Gastrocnemius medialis (tissue), 4 donors: ENCODE measurements around the gene LGALS7. TPM values are rescaled to one million over a fixed set of nuclear protein-coding genes. Genes with fewer than 3 reads are reported as not detected.
"Not testable (repeated sequence)": the region's sequence is repeated elsewhere in the genome, so short reads cannot be mapped to it uniquely, and the experiment has no call there.

Experiments used
- ATAC-seq, 2 donors: fragments of 150-250 bp; one replicate each; pipeline ENCODE4 v1.9.1; 2016
- DNase-seq, 2 donors: peaks; one replicate each; pipeline ENCODE4 v3.0.0-alpha.2; 2019
- H3K27ac ChIP-seq, 4 donors: fragments of 200-600 bp; sonication (generic); 1 replicate in 1 of 4; 2 replicates in 3 of 4; pipeline ENCODE4 v1.5.1; 2016 to 2018; ENCODE audit warnings: mild to moderate bottlenecking in 2 of 4, moderate library complexity in 1 of 4
- H3K27me3 ChIP-seq, 3 donors: fragments of 200-600 bp; sonication (generic) in 2 of 3; 1 replicate in 1 of 3; 2 replicates in 2 of 3; pipeline versions ENCODE4 v1.5.1 to v1.6.0; 2016 to 2019; ENCODE audit warnings: mild to moderate bottlenecking in 1 of 3, moderate library complexity in 1 of 3
- H3K36me3 ChIP-seq, 2 donors: fragments of 200-600 bp; sonication (generic) in 1 of 2; one replicate each; pipeline ENCODE4 v1.5.1; 2017 to 2018
- H3K4me1 ChIP-seq, 2 donors: fragments of 200-600 bp; sonication (generic) in 1 of 2; one replicate each; pipeline ENCODE4 v1.5.1; 2016 to 2017; ENCODE audit warnings: mild to moderate bottlenecking in 2 of 2
- H3K4me3 ChIP-seq, 4 donors: fragments of 200-600 bp; sonication (generic) in 3 of 4; 1 replicate in 1 of 4; 2 replicates in 3 of 4; pipeline ENCODE4 v1.5.1; 2016 to 2019; ENCODE audit warnings: mild to moderate bottlenecking in 2 of 4
- H3K9me3 ChIP-seq, 3 donors: fragments of 200-600 bp; sonication (generic) in 2 of 3; 1 replicate in 1 of 3; 2 replicates in 2 of 3; pipeline ENCODE4 v1.5.1; 2016 to 2019
- POLR2A ChIP-seq, 2 donors: fragments of 450-650 bp; IDR thresholded peaks; one replicate each; pipeline ENCODE4 v1.6.1; 2017; ENCODE audit warnings: antibody characterized with exemption in 2 of 2, mild to moderate bottlenecking in 2 of 2, moderate library complexity in 2 of 2
- in situ Hi-C, 4 donors: fragments of 200-750 bp; cut with MboI; loops; one replicate each; pipeline versions ENCODE4 v1.15.0 to v1.8.0; 2017; ENCODE audit warnings: low sequenced_read_pairs in 4 of 4
- intact Hi-C: fragments of 100-400 bp; cut with DNase I; formaldehyde crosslinking; loops from one replicate; pipeline ENCODE4 v1.15.1; 2023; ENCODE audit warnings: low total_unique reads
- total RNA-seq, 4 donors: library from RNA; depleted of rRNA; stranded (reverse); fragments of >200 nt; gene quantifications; one replicate each; pipeline versions ENCODE4 v1.1.0 to v1.2.3, GENCODE V29; 2016
- TF ChIP-seq, protein P1 (sequence below), 5 experiments: fragments of 450-650 bp in 3 of 5; fragments of 200-600 bp in 2 of 5; sonication (generic) in 2 of 5; IDR thresholded peaks in 4 of 5; conservative IDR thresholded peaks in 1 of 5; 1 replicate in 4 of 5; 2 replicates in 1 of 5; pipeline ENCODE4 v1.5.1; 2016 to 2019; ENCODE audit warnings: antibody characterized with exemption in 5 of 5, mild to moderate bottlenecking in 3 of 5, moderate library complexity in 3 of 5

LGALS7 gene
- total RNA-seq, 4 donors from 2014 or later: not detected

DNA sequence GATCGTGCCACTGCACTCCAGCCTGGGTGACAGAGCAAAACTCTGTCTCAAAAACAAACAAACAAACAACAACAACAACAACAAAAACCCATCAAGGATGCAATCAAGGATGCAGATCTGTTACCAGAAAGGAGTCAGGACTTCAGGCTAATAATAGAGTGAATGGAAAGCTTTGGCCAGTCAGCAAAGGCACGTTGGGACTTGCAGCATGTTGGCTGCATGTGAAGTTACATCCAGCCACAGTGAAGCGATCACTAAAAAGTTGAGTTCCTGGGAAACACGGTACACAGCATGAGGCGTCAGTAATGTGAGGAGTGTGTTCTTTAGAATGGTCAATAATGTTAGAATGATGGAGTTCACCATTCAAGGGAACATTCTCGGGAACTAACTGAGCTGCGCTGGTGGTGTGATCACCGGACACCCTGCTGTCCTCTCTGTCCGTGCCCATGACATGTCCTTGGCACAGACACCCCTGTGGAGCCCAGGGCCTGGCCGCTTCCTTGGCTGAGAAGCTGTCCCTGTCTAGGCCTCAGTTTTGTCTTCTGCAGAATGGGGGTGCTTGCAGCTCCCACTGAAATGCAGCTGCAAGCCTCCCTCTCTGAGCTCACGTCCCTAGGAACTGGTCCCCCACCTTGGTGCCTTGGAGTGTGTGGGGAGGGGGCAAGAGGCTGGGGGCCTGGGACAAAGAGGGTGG, 13.4 kb upstream of the LGALS7 start:
- Histone ChIP-seq H3K9me3 (no peaks in the 10 kb centered on the region), H3K4me3 (no peak overlapping the region), H3K4me1 (no peaks in the 10 kb centered on the region), H3K27me3 (no peaks in the 10 kb centered on the region), H3K27ac (no peak overlapping the region), H3K36me3 (no peaks in the 10 kb centered on the region)
- no peak for DNase-seq
- intact Hi-C loops: no loop called here
- in situ Hi-C loops: no loop called here
- TF ChIP-seq POLR2A (IDR thresholded peaks at IDR 0.05): no peak
- TF ChIP-seq, protein P1, sequence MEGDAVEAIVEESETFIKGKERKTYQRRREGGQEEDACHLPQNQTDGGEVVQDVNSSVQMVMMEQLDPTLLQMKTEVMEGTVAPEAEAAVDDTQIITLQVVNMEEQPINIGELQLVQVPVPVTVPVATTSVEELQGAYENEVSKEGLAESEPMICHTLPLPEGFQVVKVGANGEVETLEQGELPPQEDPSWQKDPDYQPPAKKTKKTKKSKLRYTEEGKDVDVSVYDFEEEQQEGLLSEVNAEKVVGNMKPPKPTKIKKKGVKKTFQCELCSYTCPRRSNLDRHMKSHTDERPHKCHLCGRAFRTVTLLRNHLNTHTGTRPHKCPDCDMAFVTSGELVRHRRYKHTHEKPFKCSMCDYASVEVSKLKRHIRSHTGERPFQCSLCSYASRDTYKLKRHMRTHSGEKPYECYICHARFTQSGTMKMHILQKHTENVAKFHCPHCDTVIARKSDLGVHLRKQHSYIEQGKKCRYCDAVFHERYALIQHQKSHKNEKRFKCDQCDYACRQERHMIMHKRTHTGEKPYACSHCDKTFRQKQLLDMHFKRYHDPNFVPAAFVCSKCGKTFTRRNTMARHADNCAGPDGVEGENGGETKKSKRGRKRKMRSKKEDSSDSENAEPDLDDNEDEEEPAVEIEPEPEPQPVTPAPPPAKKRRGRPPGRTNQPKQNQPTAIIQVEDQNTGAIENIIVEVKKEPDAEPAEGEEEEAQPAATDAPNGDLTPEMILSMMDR (IDR thresholded peaks at IDR 0.05 in 4 of 5, conservative IDR thresholded peaks at IDR 0.05 in 1 of 5): no peak
- ATAC-seq: peak in 1 of 2 donors; percentile 55

DNA sequence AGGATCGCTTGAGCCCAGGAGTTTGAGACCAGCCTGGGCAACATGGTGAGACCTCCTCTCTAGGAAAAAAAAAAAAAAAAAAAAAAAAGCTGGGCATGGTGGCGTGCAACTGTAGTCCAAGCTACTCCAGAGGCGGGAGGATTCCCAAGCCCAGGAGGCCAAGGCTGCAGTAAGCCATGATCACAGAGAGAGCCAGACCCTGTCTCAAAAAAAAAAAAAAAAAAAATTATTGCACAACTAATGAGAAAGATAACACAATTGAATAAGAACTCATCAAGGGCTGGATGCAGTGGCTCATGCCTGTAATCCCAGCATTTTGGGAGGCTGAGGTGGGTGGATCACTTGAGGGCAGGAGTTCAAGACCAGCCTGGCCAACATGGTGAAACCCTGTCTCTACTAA, 12.7 kb upstream of the LGALS7 start:
- H3K27ac ChIP-seq, H3K4me1 ChIP-seq, ATAC-seq, in situ Hi-C loops, DNase-seq, H3K36me3 ChIP-seq, H3K27me3 ChIP-seq, H3K4me3 ChIP-seq, intact Hi-C loops, H3K9me3 ChIP-seq: not testable (repeated sequence)

DNA sequence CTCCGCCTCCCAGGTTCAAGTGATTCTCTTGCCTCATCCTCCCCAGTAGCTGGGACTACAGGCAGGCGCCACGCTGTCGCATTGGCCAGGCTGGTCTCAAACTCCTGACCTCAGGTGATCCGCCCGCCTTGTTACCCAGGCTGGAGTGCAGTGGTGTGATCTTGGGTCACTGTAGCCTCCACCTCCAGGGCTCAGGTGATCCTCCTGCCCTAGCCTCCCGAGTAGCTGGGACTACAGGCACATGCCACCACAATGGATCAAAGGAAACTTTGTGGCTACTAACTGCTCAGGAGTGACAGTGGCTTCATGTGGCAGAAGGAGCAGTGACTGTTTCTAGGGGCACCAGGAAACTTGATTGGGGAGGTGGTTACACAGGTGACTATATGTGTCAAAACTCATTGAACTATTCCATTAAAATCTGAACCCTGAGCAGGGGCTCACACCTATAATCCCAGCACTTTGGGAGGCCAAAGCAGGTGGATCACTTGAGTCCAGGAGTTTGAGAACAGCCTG, 11.9 kb upstream of the LGALS7 start:
- DNase-seq (no peak), ATAC-seq (no peak)
- no peaks in the 10 kb centered on the region for H3K27me3 ChIP-seq
- H3K27ac ChIP-seq: no peak overlapping the region
- no peak overlapping the region for H3K4me3 ChIP-seq
- H3K9me3 ChIP-seq: no peaks in the 10 kb centered on the region
- no peaks in the 10 kb centered on the region for H3K4me1 ChIP-seq
- intact Hi-C loops (no loop called here), in situ Hi-C loops (no loop called here)
- H3K36me3 ChIP-seq: no peaks in the 10 kb centered on the region
- TF ChIP-seq POLR2A (IDR thresholded peaks at IDR 0.05): no peak
- TF ChIP-seq, protein P1 (IDR thresholded peaks at IDR 0.05 in 4 of 5, conservative IDR thresholded peaks at IDR 0.05 in 1 of 5): no peak

DNA sequence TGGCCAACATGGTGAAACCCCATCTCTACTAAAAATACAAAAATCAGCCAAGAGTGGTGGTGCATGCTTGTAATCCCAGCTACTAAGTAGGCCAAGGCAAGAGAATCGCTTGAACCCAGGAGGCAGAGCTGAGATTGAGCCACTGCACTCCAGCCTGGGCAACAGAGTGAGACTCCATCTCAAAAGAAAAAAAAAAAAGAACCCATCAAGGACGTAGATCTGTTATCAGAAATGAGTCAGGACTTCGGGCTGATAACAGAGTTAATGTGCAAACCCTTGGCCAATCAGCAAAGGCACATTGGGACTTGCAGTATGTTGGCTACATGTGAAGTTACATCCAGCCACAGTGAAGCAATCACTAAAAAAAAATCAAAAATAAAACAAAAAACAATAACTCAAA, 10.9 kb upstream of the LGALS7 start:
- in situ Hi-C loops: no loop called here
- H3K4me3 ChIP-seq: no peak overlapping the region
- ATAC-seq: no peak

DNA sequence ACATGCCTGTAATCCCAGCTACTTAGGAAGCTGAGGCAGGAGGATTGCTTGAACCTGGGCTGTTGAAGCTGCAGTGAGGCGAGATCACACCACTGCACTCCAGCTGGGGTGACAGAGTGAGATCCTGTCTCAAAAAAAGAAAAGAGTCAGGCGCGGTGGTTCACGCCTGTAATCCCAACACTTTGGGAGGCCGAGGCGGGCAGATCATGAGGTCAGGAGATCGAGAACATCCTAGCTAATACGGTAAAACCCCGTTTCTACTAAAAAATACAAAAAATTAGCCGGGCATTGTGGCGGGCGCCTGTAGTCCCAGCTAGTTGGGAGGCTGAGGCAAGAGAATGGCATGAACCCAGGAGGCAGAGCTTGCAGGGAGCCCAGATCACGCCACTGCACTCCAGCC, 8.9 kb upstream of the LGALS7 start:
- H3K27me3 ChIP-seq, intact Hi-C loops, H3K4me1 ChIP-seq, ATAC-seq, in situ Hi-C loops, H3K9me3 ChIP-seq, H3K27ac ChIP-seq, DNase-seq, H3K36me3 ChIP-seq, H3K4me3 ChIP-seq: not testable (repeated sequence)

More for the DNA sequence above, 10.9 kb upstream of the LGALS7 start:
- H3K27me3 ChIP-seq: no peaks in the 10 kb centered on the region
- TF ChIP-seq, protein P1 (IDR thresholded peaks at IDR 0.05 in 4 of 5, conservative IDR thresholded peaks at IDR 0.05 in 1 of 5): no peak
- TF ChIP-seq POLR2A (IDR thresholded peaks at IDR 0.05): no peak
- H3K4me1 ChIP-seq: no peaks in the 10 kb centered on the region
- no peaks in the 10 kb centered on the region for H3K9me3 ChIP-seq
- no peak for DNase-seq
- H3K27ac ChIP-seq: no peak overlapping the region
- intact Hi-C loops: no loop called here
- H3K36me3 ChIP-seq: no peaks in the 10 kb centered on the region

DNA sequence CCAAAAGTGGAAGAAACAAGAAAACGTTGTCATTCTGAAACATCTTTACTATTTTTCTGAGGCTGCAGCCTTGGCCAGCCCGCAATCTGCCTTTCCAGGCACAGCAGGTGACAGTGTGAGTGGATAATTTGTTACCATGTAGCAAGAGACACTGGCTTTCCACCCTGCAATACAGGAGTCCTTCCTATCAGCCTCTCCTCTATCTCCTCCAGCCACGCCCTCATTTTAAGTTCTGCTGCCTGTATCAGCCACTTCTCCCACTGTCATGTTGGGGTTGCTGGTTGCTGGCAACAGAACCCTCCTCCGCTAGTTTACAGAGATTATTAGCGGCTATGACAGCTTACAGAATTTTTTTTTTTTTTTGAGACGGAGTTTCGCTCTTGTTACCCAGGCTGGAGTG, 7.7 kb upstream of the LGALS7 start:
- intact Hi-C loops: no loop called here
- DNase-seq (no peak), ATAC-seq (no peak)

More for the DNA sequence above, 7.7 kb upstream of the LGALS7 start:
- Histone ChIP-seq H3K27ac (no peak overlapping the region), H3K4me3 (no peak overlapping the region), H3K27me3 (no peaks in the 10 kb centered on the region), H3K9me3 (no peaks in the 10 kb centered on the region), H3K36me3 (no peaks in the 10 kb centered on the region), H3K4me1 (no peaks in the 10 kb centered on the region)
- TF ChIP-seq, protein P1 (IDR thresholded peaks at IDR 0.05 in 4 of 5, conservative IDR thresholded peaks at IDR 0.05 in 1 of 5): no peak
- in situ Hi-C loops: no loop called here
